ENCODE measurements around the gene TAF3.

Gene TAF3

DNA sequence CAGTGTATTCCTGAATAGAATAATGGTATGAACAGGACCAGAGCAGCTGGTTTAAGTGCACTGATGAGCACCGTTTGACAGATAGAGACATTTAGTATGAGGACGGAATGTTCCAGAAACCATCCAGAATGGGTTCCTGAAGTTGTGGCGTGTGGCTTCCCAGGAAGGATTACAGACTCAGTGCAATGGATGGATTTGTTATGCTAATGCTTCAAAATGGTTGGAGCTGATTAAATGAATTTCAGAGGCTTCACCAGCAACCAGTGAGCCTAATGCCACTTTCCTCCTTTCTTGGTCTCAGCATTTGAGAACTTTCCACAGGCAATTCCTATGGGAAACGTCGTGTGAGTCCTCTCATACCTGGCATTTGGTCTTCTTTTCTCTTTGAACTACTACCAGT is 246.1 kb downstream of the TAF3 start:
- intact Hi-C loops (cut with DNase I), result no loop called here
- no peak for DNase-seq

DNA sequence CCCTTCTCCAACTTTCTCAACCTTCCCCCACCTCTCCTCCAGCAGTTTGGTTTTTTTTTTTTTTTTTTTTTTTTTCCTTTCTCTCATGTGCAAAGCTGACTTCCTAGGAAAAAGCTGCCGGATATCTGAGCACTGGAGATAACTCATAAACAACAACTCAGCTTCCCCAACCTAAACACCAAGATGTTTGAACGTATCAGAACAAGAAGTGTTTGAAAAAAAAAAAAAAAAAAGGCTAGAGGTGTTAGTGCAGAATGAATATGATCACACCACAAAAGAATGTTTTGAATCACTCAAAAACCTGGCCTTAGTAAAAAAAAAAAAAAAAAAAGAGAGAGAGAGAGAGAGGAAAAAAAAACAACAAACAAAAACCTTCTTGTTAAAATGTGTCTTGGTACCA is 247.3 kb downstream of the TAF3 start:
- DNase-seq, result no peak
- intact Hi-C loops (cut with DNase I), result no loop called here

DNA sequence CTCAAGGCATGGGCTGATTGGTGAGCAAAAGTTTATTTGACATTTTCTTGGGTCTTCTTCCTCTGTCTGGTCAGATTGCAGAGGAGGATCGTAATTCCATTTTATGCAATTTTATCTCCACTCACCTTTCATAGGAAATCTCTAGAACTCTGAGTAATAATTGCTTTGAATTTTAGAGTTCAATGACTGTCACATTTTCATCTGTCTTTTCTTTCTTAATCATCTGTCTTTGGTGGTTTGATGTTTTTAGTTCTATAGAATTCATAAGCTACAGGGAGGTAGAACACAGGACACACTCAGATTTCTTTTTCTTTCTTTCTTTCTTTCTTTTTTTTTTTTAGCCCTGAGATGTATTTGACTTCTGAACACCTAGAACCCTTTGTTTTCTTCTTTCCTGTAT is 247.8 kb downstream of the TAF3 start:
- intact Hi-C loops (cut with DNase I), result no loop called here
- no peak for DNase-seq

All from posterior cingulate gyrus (tissue), 11 donors.